Measurements from ENCODE around the gene DSC1.

DSC1 gene

GRCh38 chr18:31154181-31154580 lies 8.5 kb downstream of the DSC1 start:
- no peak for TF ChIP-seq CTCF (IDR thresholded peaks at IDR 0.05; ENCODE audit: insufficient read depth, missing control alignments)
- no peak for FAIRE-seq

GRCh38 chr18:31149351-31149750 lies 13.3 kb downstream of the DSC1 start:
- no peak for TF ChIP-seq CTCF (IDR thresholded peaks at IDR 0.05; ENCODE audit: insufficient read depth, missing control alignments)
- DNase-seq (ENCODE audit: insufficient read length, low spot score) (no peak), FAIRE-seq (no peak)

More at GRCh38 chr18:31154181-31154580, 8.5 kb downstream of the DSC1 start:
- no peak for DNase-seq (ENCODE audit: insufficient read length, low spot score)

- no peak for DNase-seq (ENCODE audit: insufficient read length, low spot score)
- no peak for TF ChIP-seq CTCF (IDR thresholded peaks at IDR 0.05; ENCODE audit: insufficient read depth, missing control alignments)
- FAIRE-seq, result no peak
Measured at GRCh38 chr18:31148600-31148999, 14.1 kb downstream of the DSC1 start.

GRCh38 chr18:31146809-31147208 lies 15.8 kb downstream of the DSC1 start:
- no peak for TF ChIP-seq CTCF (IDR thresholded peaks at IDR 0.05; ENCODE audit: insufficient read depth, missing control alignments)
- no peak for DNase-seq (ENCODE audit: insufficient read length, low spot score)
- FAIRE-seq, result no peak

GRCh38 chr18:31143025-31143424 lies 19.6 kb downstream of the DSC1 start:
- DNase-seq (ENCODE audit: insufficient read length, low spot score) (no peak), FAIRE-seq (no peak)
- no peak for TF ChIP-seq CTCF (IDR thresholded peaks at IDR 0.05; ENCODE audit: insufficient read depth, missing control alignments)

GRCh38 chr18:31138709-31139108 lies 23.9 kb downstream of the DSC1 start:
- TF ChIP-seq CTCF (IDR thresholded peaks at IDR 0.05; ENCODE audit: insufficient read depth, missing control alignments), result no peak
- FAIRE-seq (no peak), DNase-seq (ENCODE audit: insufficient read length, low spot score) (no peak)

GRCh38 chr18:31134988-31135529 lies 27.6 kb downstream of the DSC1 start:
- FAIRE-seq, result no peak

More at GRCh38 chr18:31134988-31135529, 27.6 kb downstream of the DSC1 start:
- no peak for TF ChIP-seq CTCF (IDR thresholded peaks at IDR 0.05; ENCODE audit: insufficient read depth, missing control alignments)
- no peak for DNase-seq (ENCODE audit: insufficient read length, low spot score)
